K562 (cell line): ENCODE results near the gene AGPAT2. TPM values are rescaled to one million over a fixed set of nuclear protein-coding genes. Genes with fewer than 3 reads are reported as not detected.
A peak's percentile ranks its signal among the peaks of the same experiment; 100 is the strongest.

ENCODE experiments used
- ATAC-seq: fragments of 200-7000 bp; cut with Tn5 transposase; 3 replicates; pipeline ENCODE4 v1.9.1; 2020; ENCODE audit warnings: moderate library complexity
- BruUV-seq: library from RNA; stranded (reverse); fragments of 400-500 nt; replicated peaks from 2 replicates; lab custom pipeline; 2021; lab: Mats Ljungman, UMichigan
- CTCF ChIA-PET: fragments of 300-600 bp; formaldehyde crosslinking; extraction: SDS; loops from one replicate; lab custom pipeline; 2021; ENCODE audit warnings: low intra/inter-chr PET ratio; lab: Yijun Ruan, JAX
- POLR2A ChIA-PET: fragments of 300-600, 350-650 bp; sonication (Branson Sonifier 250); formaldehyde crosslinking; extraction: SDS; loops from one replicate; lab custom pipeline; 2021; ENCODE audit warnings: antibody characterized with exemption, inconsistent platforms; lab: Yijun Ruan, JAX
- DNase-seq, 4 experiments: peaks; one replicate each; pipeline versions ENCODE4 v3.0.0 to v3.0.0-alpha.2; 2011 to 2018; ENCODE audit warnings: low spot score in 3 of 4, mixed read lengths in 3 of 4; ENCODE audit errors: extremely low read depth in 1 of 4
- FAIRE-seq: peaks from 2 replicates; lab custom pipeline; 2011; peaks lifted over from hg19 to GRCh38; lab: Jason Lieb, UNC
- H2AFZ ChIP-seq: 2 replicates; pipeline ENCODE4 v1.6.0; 2011; ENCODE audit warnings: low read depth, low read length, control low read depth, inconsistent platforms
- H3K27ac ChIP-seq: fragments of 200-600 bp; 3 replicates; pipeline ENCODE4 v1.8.0; 2011; ENCODE audit warnings: low read depth, mild to moderate bottlenecking, control low read depth, inconsistent platforms, low read length, moderate library complexity, mixed read lengths; ENCODE audit errors: extremely low read depth
- H3K27me3 ChIP-seq, 2 experiments: fragments of 300-600 bp in 1 of 2; 2 replicates in 1 of 2; 3 replicates in 1 of 2; pipeline versions ENCODE4 v1.6.0 to v1.8.0; 2011; ENCODE audit warnings: inconsistent platforms in 2 of 2, low read length in 2 of 2, mild to moderate bottlenecking in 1 of 2, mixed read lengths in 1 of 2, moderate library complexity in 1 of 2; ENCODE audit not compliant: control insufficient read depth in 2 of 2, insufficient read depth in 2 of 2
- H3K36me3 ChIP-seq: fragments of 300-600 bp; 3 replicates; pipeline ENCODE4 v1.8.0; 2011; ENCODE audit warnings: mild to moderate bottlenecking, low read length, inconsistent platforms; ENCODE audit not compliant: control insufficient read depth, insufficient read depth
- H3K4me1 ChIP-seq, 2 experiments: fragments of 200-600 bp in 1 of 2; replicated peaks in 1 of 2; 2 replicates in 1 of 2; 3 replicates in 1 of 2; pipeline versions ENCODE4 v1.5.1 to v1.8.0; 2011; ENCODE audit warnings: inconsistent platforms in 2 of 2, low read length in 2 of 2, mild to moderate bottlenecking in 1 of 2, mixed read lengths in 1 of 2, moderate library complexity in 1 of 2; ENCODE audit not compliant: control insufficient read depth in 2 of 2, insufficient read depth in 2 of 2
- H3K4me2 ChIP-seq: 2 replicates; pipeline ENCODE4 v1.6.1; 2011; ENCODE audit warnings: low read length, control low read depth, inconsistent platforms, mixed read lengths; ENCODE audit not compliant: insufficient read depth
- H3K4me3 ChIP-seq: fragments of 200-600 bp; sonication (generic), shearing (Covaris generic); 2 replicates; pipeline ENCODE4 v1.5.1; 2016; ENCODE audit warnings: control low read depth, inconsistent platforms
- H3K79me2 ChIP-seq: fragments of 200-600 bp; 3 replicates; pipeline ENCODE4 v1.8.0; 2011; ENCODE audit warnings: low read length, inconsistent platforms; ENCODE audit not compliant: control insufficient read depth, insufficient read depth
- H3K9ac ChIP-seq, 2 experiments: 2 replicates each; pipeline versions ENCODE4 v1.6.0 to v1.6.1; 2011; ENCODE audit warnings: low read depth in 2 of 2, low read length in 2 of 2, control low read depth in 1 of 2, inconsistent platforms in 1 of 2, mild to moderate bottlenecking in 1 of 2, mixed read lengths in 1 of 2; ENCODE audit not compliant: insufficient read depth in 1 of 2
- H3K9me1 ChIP-seq: one replicate; pipeline ENCODE4 v1.6.0; 2011; ENCODE audit warnings: inconsistent platforms, mild to moderate bottlenecking, low read length, moderate library complexity; ENCODE audit not compliant: control insufficient read depth, insufficient read depth
- H3K9me3 ChIP-seq: replicated peaks from 2 replicates; pipeline ENCODE4 v1.5.1; 2011; ENCODE audit warnings: low read depth, low read length, inconsistent platforms; ENCODE audit not compliant: control insufficient read depth, insufficient read depth
- H4K20me1 ChIP-seq: replicated peaks from 2 replicates; pipeline ENCODE4 v1.6.1; 2011; ENCODE audit warnings: low read length, inconsistent platforms, mixed read lengths; ENCODE audit not compliant: control insufficient read depth, insufficient read depth
- BMI1 ChIP-seq: fragments of 150-350 bp; IDR thresholded peaks from 2 replicates; pipeline ENCODE4 v1.6.1; 2014; ENCODE audit warnings: low read length
- ETS2 ChIP-seq: IDR thresholded peaks from 2 replicates; pipeline ENCODE4 v1.6.1; 2016; ENCODE audit warnings: borderline replicate concordance, missing genetic modification characterization, mild to moderate bottlenecking, moderate library complexity, missing compliant biosample characterization; ENCODE audit not compliant: poor library complexity, severe bottlenecking
- TAF9B ChIP-seq: fragments of 450-650 bp; IDR thresholded peaks from 2 replicates; pipeline ENCODE4 v1.6.1; 2018; ENCODE audit warnings: mild to moderate bottlenecking; ENCODE audit not compliant: partially characterized antibody
- U2AF1 ChIP-seq: fragments of 200-400 bp; formaldehyde crosslinking; optimal IDR thresholded peaks from 2 replicates; pipeline ENCODE3; 2017; ENCODE audit warnings: mild to moderate bottlenecking, low read depth, low read length, moderate library complexity
- ZNF217 ChIP-seq: sonication (generic); formaldehyde crosslinking; IDR thresholded peaks from 2 replicates; pipeline ENCODE4 v1.8.0; 2022; ENCODE audit warnings: mild to moderate bottlenecking, missing genetic modification reagents
- ZNF717 ChIP-seq: fragments of 250-450 bp; sonication (Bioruptor Pico); IDR thresholded peaks from 2 replicates; pipeline ENCODE4 v1.5.0; 2021
- WGBS: fragments of 100-300 bp; shearing (Covaris generic); methylation state at CpG from one replicate; pipeline ENCODE4 v1.1.6; 2016; ENCODE audit warnings: low coverage, mixed read lengths; ENCODE audit not compliant: insufficient coverage; ENCODE audit errors: missing lambda C conversion rate; 5-methylcytosine and 5-hydroxymethylcytosine counted together
- in situ Hi-C: fragments of 300-500 bp; cut with MboI; formaldehyde crosslinking; loops from 4 replicates; pipeline ENCODE4 v1.15.0; 2018; ENCODE audit warnings: inconsistent platforms, mixed read lengths
- intact Hi-C: fragments of 100-400 bp; cut with micrococcal nuclease; formaldehyde crosslinking; loops from 2 replicates; pipeline ENCODE4 v1.14.2; 2022
- polyA plus RNA-seq, 8 experiments: library from polyadenylated mRNA; depleted of rRNA in 4 of 8; stranded (reverse) in 5 of 8; unstranded in 3 of 8; fragments of >200 nt; fragmentation: Nextera tagmentation in 2 of 8; fragmentation: Illumina TruSeq in 1 of 8; extraction: Ambion mirVana in 2 of 8; extraction: Trizol in 1 of 8; gene quantifications; 2 replicates each; pipeline versions ENCODE4 v1.2.1 to v1.2.3, GENCODE V29; 2011 to 2014; ENCODE audit warnings: inconsistent platforms in 1 of 8, missing spikeins in 1 of 8
- total RNA-seq, 7 experiments: library from RNA; depleted of rRNA in 6 of 7; stranded (reverse); fragments of >200 nt in 6 of 7; fragmentation: Illumina TruSeq in 2 of 7; extraction: Trizol in 2 of 7; gene quantifications; 2 replicates each; pipeline versions ENCODE4 v1.2.1 to v1.2.3, GENCODE V29; 2011 to 2021; ENCODE audit warnings: low replicate concordance in 1 of 7
- TF ChIP-seq, protein P1 (sequence below), 2 experiments: IDR thresholded peaks; 2 replicates each; pipeline ENCODE4 v1.6.1; 2011; ENCODE audit warnings: borderline replicate concordance in 1 of 2, control low read depth in 1 of 2, low read depth in 1 of 2, low read length in 1 of 2, mild to moderate bottlenecking in 1 of 2, mixed read lengths in 1 of 2, moderate library complexity in 1 of 2; ENCODE audit not compliant: insufficient read depth in 1 of 2, insufficient read length in 1 of 2, poor library complexity in 1 of 2, severe bottlenecking in 1 of 2; ENCODE audit errors: extremely low read depth in 1 of 2
- TF ChIP-seq, protein P2 (sequence below): fragments of 250-450 bp; sonication (Bioruptor Pico); IDR thresholded peaks from 2 replicates; pipeline ENCODE4 v1.4.0; 2020; ENCODE audit warnings: mild to moderate bottlenecking, moderate library complexity
- TF ChIP-seq, protein P3 (sequence below): fragments of 450-650 bp; IDR thresholded peaks from 2 replicates; pipeline ENCODE4 v1.6.1; 2018; ENCODE audit not compliant: partially characterized antibody

AGPAT2 gene
- total and polyA plus RNA-seq, 9 of the 15 experiments (the other 6 are each of a cell fraction or from before 2014, with no cell fraction given) = 0.13 to 54.5 (median 23.9) TPM

DNA sequence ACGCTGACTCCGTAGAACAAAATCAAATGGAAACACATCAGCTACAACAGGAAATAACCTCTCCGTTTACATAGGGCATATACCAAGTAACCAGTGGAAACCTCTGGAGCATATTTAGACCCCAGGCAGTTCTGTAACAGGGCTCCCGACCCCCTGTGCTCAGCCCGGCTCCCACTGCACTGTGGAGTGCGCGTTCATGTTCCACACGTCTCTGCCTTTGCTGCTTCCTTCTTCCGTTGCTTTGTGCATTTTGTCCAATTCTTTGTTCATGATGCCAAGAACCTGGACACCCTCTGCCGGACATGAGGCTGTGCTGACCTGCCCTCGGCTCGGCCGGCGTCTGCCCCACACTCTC lies 5.9 kb upstream of the AGPAT2 start (continued):
- TF ChIP-seq, protein P1, sequence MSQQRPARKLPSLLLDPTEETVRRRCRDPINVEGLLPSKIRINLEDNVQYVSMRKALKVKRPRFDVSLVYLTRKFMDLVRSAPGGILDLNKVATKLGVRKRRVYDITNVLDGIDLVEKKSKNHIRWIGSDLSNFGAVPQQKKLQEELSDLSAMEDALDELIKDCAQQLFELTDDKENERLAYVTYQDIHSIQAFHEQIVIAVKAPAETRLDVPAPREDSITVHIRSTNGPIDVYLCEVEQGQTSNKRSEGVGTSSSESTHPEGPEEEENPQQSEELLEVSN (IDR thresholded peaks at IDR 0.05; ENCODE audit: borderline replicate concordance in 1 of 2, extremely low read depth in 1 of 2, insufficient read depth in 1 of 2, insufficient read length in 1 of 2, low read depth in 1 of 2, low read length in 1 of 2, poor library complexity in 1 of 2, severe bottlenecking in 1 of 2) = no peak
- no peak for TF ChIP-seq ZNF217 (CRISPR knock-in tag)
- TF ChIP-seq, protein P2, sequence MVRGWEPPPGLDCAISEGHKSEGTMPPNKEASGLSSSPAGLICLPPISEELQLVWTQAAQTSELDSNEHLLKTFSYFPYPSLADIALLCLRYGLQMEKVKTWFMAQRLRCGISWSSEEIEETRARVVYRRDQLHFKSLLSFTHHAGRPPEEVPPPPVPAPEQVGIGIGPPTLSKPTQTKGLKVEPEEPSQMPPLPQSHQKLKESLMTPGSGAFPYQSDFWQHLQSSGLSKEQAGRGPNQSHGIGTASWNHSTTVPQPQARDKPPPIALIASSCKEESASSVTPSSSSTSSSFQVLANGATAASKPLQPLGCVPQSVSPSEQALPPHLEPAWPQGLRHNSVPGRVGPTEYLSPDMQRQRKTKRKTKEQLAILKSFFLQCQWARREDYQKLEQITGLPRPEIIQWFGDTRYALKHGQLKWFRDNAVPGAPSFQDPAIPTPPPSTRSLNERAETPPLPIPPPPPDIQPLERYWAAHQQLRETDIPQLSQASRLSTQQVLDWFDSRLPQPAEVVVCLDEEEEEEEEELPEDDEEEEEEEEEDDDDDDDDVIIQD (CRISPR knock-in tag) = no peak
- no peak for TF ChIP-seq TAF9B

DNA sequence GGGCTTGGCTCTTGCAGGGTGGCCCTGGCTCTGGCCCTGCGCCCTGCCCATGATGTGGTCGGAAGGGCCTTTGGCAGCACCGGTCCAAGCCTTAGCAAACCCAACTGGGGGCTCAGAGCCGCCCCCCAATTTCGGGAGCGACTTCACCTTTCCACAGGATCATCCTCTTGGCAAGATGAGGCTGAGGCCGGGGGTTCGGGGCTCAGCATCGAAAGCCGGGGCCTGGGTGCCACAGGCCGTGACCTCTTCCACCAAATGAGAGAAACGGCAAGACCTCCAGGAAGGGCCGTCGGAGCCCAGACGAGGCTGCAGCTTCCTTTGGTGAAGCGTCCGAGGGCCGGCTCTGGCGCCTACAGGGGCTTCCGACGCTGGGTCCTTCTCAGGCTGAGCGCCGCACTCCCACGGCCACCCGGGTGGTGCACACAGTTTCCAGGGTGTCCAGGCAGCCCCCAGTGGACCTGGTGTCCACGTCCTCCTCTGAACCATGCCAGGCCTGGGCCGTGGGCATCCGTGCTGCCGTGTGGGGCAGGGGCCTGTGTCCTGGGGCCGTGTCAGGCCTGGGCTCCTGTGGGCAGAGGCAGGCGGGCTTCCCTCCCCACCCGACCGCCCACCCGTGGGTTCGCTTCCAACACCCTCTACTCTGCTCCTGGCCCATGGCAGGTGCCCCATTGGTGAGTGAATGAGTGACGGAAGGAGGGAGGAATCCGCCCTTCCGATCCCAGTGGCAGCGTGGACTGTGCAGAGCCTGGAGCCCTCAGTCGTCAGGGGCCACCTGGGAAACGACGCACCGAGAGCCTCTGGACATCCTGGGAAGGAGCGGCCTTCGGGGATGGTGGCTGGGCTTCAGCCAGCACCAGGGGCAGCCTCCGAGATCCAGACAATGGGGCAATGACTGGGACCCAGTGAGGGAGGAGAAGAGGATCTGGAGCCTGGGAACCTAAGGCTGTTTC lies 5.2 kb upstream of the AGPAT2 start:
- H3K4me2 ChIP-seq = no peak overlapping the region

More for the DNA sequence above, 5.2 kb upstream of the AGPAT2 start:
- FAIRE-seq (no peak), ATAC-seq (no peak), DNase-seq (no peak)
- peaks cover 9 to 82% of the 10 kb centered on the region in 2 experiments; a peak in 4 of 5 replicates for H3K4me1 ChIP-seq
- no peaks in the 10 kb centered on the region for H3K9me3 ChIP-seq
- intact Hi-C loops (loop anchor here (5.0 kb wide), 2 partner anchors 45 to 205 kb away; no protein-coding TSS in a partner anchor), in situ Hi-C loops (no loop called here)
- TF ChIP-seq ETS2 (tag) (no peak), BMI1 (no peak), U2AF1 (no peak), ZNF717 (CRISPR knock-in tag) (no peak)
- TF ChIP-seq, protein P3, sequence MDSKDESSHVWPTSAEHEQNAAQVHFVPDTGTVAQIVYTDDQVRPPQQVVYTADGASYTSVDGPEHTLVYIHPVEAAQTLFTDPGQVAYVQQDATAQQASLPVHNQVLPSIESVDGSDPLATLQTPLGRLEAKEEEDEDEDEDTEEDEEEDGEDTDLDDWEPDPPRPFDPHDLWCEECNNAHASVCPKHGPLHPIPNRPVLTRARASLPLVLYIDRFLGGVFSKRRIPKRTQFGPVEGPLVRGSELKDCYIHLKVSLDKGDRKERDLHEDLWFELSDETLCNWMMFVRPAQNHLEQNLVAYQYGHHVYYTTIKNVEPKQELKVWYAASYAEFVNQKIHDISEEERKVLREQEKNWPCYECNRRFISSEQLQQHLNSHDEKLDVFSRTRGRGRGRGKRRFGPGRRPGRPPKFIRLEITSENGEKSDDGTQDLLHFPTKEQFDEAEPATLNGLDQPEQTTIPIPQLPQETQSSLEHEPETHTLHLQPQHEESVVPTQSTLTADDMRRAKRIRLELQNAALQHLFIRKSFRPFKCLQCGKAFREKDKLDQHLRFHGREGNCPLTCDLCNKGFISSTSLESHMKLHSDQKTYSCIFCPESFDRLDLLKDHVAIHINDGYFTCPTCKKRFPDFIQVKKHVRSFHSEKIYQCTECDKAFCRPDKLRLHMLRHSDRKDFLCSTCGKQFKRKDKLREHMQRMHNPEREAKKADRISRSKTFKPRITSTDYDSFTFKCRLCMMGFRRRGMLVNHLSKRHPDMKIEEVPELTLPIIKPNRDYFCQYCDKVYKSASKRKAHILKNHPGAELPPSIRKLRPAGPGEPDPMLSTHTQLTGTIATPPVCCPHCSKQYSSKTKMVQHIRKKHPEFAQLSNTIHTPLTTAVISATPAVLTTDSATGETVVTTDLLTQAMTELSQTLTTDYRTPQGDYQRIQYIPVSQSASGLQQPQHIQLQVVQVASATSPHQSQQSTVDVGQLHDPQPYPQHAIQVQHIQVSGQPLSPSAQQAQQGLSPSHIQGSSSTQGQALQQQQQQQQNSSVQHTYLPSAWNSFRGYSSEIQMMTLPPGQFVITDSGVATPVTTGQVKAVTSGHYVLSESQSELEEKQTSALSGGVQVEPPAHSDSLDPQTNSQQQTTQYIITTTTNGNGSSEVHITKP = no peak
- no peak overlapping the region for H2AFZ ChIP-seq
- ChIA-PET CTCF (no interaction called here), POLR2A (interaction anchor here (0.7 to 1.9 kb wide), 2 partner anchors 28 to 31 kb away, joined by 3 to 5 read pairs; no protein-coding TSS in a partner anchor)
- H3K4me3 ChIP-seq = no peak overlapping the region
- no peaks in the 10 kb centered on the region for H3K36me3 ChIP-seq
- H3K79me2 ChIP-seq = no peaks in the 10 kb centered on the region
- no peaks in the 10 kb centered on the region for H3K27me3 ChIP-seq
- H3K9me1 ChIP-seq = no peaks in the 10 kb centered on the region
- WGBS = 79% methylated on average over 38 of the region's 46 CpGs
- H3K27ac ChIP-seq = no peak overlapping the region
- no peaks in the 10 kb centered on the region for H4K20me1 ChIP-seq
- peak overlapping the region in 1 of 2 experiments; percentile 53; a peak in 1 of 4 replicates for H3K9ac ChIP-seq
- BruUV-seq = no TSS peak
